ENCODE data around the gene CLDN34. TPM values are rescaled to one million over a fixed set of nuclear protein-coding genes. Genes with fewer than 3 reads are reported as not detected.

Gene CLDN34
- total RNA-seq, 4 donors from 2014 or later: not detected

DNA sequence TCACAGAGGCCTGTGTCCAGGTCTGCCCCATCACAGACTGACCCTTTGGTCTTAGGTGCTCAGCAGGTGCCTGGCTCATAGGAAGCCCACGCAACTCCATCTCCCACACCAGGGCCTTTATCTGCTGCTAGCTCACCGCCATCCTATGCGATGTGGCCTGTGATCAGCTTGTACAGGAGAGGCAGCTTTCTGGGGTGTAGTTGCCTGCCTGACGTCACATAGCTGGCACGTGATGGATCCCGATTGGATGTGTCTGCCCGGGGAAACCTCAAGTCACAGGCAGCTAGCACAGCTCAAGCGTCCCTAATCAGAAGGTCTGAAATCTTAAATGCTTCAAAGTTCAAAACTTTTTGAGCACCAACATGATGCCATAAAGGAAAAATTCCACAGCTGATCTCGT, 41.2 kb upstream of the CLDN34 start:
- 67 to 100% methylated on average over 1 to 2 of the region's 9 CpGs for WGBS, 2 donors (ENCODE audit: low coverage in 1 of 2)
- H3K4me1 ChIP-seq: no peaks in the 10 kb centered on the region
- H3K9me3 ChIP-seq: no peaks in the 10 kb centered on the region
- H3K36me3 ChIP-seq: no peaks in the 10 kb centered on the region
- H3K4me3 ChIP-seq: no peak overlapping the region
- H3K27ac ChIP-seq: no peak overlapping the region
- no peak for ATAC-seq
- H3K27me3 ChIP-seq: no peaks in the 10 kb centered on the region
- no peak for TF ChIP-seq POLR2AphosphoS5 (IDR thresholded peaks at IDR 0.05)
- TF ChIP-seq POLR2A (IDR thresholded peaks at IDR 0.05): no peak
- no peak for TF ChIP-seq EP300 (IDR thresholded peaks at IDR 0.05)
- TF ChIP-seq, protein P1, sequence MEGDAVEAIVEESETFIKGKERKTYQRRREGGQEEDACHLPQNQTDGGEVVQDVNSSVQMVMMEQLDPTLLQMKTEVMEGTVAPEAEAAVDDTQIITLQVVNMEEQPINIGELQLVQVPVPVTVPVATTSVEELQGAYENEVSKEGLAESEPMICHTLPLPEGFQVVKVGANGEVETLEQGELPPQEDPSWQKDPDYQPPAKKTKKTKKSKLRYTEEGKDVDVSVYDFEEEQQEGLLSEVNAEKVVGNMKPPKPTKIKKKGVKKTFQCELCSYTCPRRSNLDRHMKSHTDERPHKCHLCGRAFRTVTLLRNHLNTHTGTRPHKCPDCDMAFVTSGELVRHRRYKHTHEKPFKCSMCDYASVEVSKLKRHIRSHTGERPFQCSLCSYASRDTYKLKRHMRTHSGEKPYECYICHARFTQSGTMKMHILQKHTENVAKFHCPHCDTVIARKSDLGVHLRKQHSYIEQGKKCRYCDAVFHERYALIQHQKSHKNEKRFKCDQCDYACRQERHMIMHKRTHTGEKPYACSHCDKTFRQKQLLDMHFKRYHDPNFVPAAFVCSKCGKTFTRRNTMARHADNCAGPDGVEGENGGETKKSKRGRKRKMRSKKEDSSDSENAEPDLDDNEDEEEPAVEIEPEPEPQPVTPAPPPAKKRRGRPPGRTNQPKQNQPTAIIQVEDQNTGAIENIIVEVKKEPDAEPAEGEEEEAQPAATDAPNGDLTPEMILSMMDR (IDR thresholded peaks at IDR 0.05): no peak

DNA sequence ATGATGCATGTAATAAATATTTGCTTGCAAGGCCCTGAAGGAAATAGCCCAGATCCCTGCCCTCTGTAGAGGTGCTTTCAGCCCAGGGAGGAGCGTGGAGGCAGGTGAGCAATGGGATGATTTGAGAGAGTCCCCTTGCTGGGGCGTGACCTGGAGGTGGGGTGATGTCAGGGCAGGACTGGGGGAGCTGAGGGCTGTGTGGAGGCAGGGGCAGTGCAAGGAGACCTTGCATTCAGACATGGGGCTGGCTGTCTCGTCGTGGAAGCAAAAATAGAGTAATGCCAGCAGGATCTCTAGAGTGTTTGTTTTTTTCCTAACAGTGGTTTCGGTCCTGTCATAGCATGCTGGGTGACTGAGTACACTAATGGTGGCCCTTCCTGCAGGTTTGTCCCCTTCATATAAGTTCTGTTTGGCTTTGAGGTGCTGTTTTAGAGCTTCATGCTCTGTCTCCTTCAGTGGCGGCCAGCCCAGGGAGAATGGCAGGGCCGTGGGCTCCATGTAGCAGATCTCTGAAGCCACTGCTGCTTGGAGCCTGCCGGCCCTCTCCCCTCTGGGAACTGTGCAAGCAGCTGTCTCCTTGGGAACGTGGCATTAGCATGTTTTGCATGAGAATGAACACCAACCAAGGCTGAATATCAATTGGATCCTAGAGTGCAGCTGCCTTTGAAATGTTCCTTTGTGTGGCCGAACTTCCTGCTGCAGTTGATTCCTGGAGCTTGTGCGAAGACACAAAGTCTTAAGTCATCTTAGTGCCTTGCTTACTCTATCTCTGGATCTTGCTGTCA, 39.3 kb upstream of the CLDN34 start:
- Histone ChIP-seq H3K9me3 (no peaks in the 10 kb centered on the region), H3K27ac (no peak overlapping the region), H3K27me3 (no peaks in the 10 kb centered on the region), H3K36me3 (no peaks in the 10 kb centered on the region), H3K4me1 (no peaks in the 10 kb centered on the region), H3K4me3 (no peak overlapping the region)
- ATAC-seq: no peak
- WGBS, 2 donors (ENCODE audit: low coverage in 1 of 2): 62 to 74% methylated on average over 2 to 3 of the region's 11 CpGs
- TF ChIP-seq EP300 (IDR thresholded peaks at IDR 0.05): no peak
- no peak for TF ChIP-seq POLR2AphosphoS5 (IDR thresholded peaks at IDR 0.05)
- TF ChIP-seq, protein P1 (IDR thresholded peaks at IDR 0.05): no peak
- TF ChIP-seq POLR2A (IDR thresholded peaks at IDR 0.05): no peak

DNA sequence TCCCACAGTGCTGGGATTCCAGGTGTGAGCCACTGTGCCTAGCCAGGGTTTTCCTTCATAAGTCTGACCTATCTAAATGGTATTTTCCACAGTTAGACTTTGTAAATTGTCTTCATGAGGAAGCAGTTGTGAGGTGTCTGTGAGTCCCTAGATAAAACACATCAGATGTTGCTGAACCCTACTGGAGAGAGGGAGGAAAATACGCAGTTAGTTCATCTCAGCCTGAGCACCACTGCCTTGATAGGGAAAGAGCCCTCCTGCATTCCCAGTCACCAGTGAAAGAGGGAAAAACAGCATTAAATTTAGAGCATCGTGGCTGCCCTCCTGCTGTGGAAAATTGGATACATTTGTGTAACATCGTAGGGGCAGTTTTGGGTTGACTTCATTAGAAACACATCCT, 31.7 kb upstream of the CLDN34 start:
- Histone ChIP-seq H3K27ac (no peak overlapping the region), H3K27me3 (no peaks in the 10 kb centered on the region), H3K9me3 (no peaks in the 10 kb centered on the region), H3K4me1 (no peaks in the 10 kb centered on the region), H3K36me3 (no peaks in the 10 kb centered on the region), H3K4me3 (no peak overlapping the region)
- 60% methylated on average over 1 of the region's 3 CpGs; no CpG with 5 or more reads in 1 of the 2 donors for WGBS, 2 donors (ENCODE audit: low coverage in 1 of 2)
- TF ChIP-seq, protein P1 (IDR thresholded peaks at IDR 0.05): no peak
- TF ChIP-seq EP300 (IDR thresholded peaks at IDR 0.05) (no peak), POLR2AphosphoS5 (IDR thresholded peaks at IDR 0.05) (no peak), POLR2A (IDR thresholded peaks at IDR 0.05) (no peak)
- ATAC-seq: no peak

DNA sequence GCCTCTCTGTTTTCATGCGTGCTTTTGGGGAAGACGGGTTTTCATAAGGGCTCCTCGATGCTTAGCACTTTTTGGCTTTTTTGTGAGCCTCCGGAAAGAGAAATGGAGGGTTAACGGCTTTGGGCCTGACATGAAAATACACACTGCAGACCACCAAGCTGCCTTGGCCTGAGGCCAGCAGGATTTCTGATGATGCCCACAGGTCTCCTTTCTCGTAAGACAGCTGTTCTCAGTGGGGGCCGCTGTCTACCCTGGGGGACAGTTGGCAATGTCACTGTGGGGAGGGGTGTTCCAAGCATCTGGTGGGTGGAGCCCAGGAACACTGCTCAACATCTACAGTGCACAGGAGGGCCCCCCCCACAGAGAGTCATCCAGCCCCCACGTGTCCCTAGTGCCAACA, 29.4 kb upstream of the CLDN34 start:
- Histone ChIP-seq H3K4me1 (no peaks in the 10 kb centered on the region), H3K4me3 (no peak overlapping the region), H3K9me3 (no peaks in the 10 kb centered on the region), H3K27me3 (no peaks in the 10 kb centered on the region), H3K27ac (no peak overlapping the region), H3K36me3 (no peaks in the 10 kb centered on the region)
- TF ChIP-seq POLR2AphosphoS5 (IDR thresholded peaks at IDR 0.05) (no peak), EP300 (IDR thresholded peaks at IDR 0.05) (no peak), POLR2A (IDR thresholded peaks at IDR 0.05) (no peak)
- TF ChIP-seq, protein P1 (IDR thresholded peaks at IDR 0.05): no peak
- ATAC-seq: no peak
- 50 to 57% methylated on average over 1 to 2 of the region's 8 CpGs for WGBS, 2 donors (ENCODE audit: low coverage in 1 of 2)

DNA sequence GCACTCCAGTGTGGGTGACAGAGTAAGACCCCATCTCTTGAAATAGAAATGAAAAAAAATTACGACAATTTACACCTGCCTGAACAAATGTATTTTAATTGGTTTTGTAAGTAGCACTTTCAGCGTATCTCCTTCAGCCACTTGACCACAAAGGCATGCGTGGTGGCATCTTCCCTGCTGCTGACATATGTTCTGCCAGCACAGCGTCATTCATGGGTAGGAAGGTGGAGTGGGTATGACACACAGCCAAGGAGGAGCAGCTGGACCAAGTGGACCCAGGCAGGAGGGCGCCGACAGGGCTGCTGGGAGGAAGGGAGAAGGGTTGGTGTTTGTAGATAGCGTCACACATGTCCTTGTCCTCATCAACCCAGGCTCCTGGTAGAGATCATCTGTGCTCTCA, 28.6 kb upstream of the CLDN34 start:
- Histone ChIP-seq H3K36me3 (no peaks in the 10 kb centered on the region), H3K27me3 (no peaks in the 10 kb centered on the region), H3K4me3 (no peak overlapping the region), H3K9me3 (no peaks in the 10 kb centered on the region), H3K27ac (no peak overlapping the region), H3K4me1 (no peaks in the 10 kb centered on the region)
- no peak for ATAC-seq
- TF ChIP-seq, protein P1 (IDR thresholded peaks at IDR 0.05): no peak
- TF ChIP-seq EP300 (IDR thresholded peaks at IDR 0.05): no peak
- no peak for TF ChIP-seq POLR2A (IDR thresholded peaks at IDR 0.05)
- TF ChIP-seq POLR2AphosphoS5 (IDR thresholded peaks at IDR 0.05): no peak
- WGBS, 2 donors (ENCODE audit: low coverage in 1 of 2): 91% methylated on average over 6 of the region's 7 CpGs; no CpG with 5 or more reads in 1 of the 2 donors

All from gastroesophageal sphincter (tissue), 4 donors.